Suprapubic skin (tissue), 4 donors: ENCODE results near the gene GRM1.

ENCODE experiments used
- CTCF ChIP-seq, 2 donors: fragments of 200-600 bp in 1 of 2; fragments of 450-650 bp in 1 of 2; sonication (generic) in 1 of 2; IDR thresholded peaks; one replicate each; pipeline ENCODE4 v1.5.1; 2016 to 2019; ENCODE audit warnings: antibody characterized with exemption in 2 of 2, mild to moderate bottlenecking in 1 of 2, moderate library complexity in 1 of 2
- EP300 ChIP-seq: sonication (generic); formaldehyde crosslinking; IDR thresholded peaks from one replicate; pipeline ENCODE4 v1.6.1; 2017; ENCODE audit warnings: antibody characterized with exemption
- POLR2A ChIP-seq, 2 donors: fragments of 450-650 bp; IDR thresholded peaks; one replicate each; pipeline ENCODE4 v1.6.1; 2017; ENCODE audit warnings: antibody characterized with exemption in 2 of 2, mild to moderate bottlenecking in 2 of 2, moderate library complexity in 2 of 2
- POLR2AphosphoS5 ChIP-seq, 3 donors: sonication (generic); formaldehyde crosslinking; IDR thresholded peaks; one replicate each; pipeline ENCODE4 v1.6.1; 2017; ENCODE audit warnings: antibody characterized with exemption in 3 of 3

- TF ChIP-seq POLR2A (IDR thresholded peaks at IDR 0.05): no peak
- TF ChIP-seq CTCF (IDR thresholded peaks at IDR 0.05): no peak
- no peak for TF ChIP-seq EP300
- TF ChIP-seq POLR2AphosphoS5 (IDR thresholded peaks at IDR 0.05): no peak
Observed at GRCh38 chr6:146194434-146194833, 165.6 kb downstream of the GRM1 start.
